ENCODE measurements around the gene PUM2.

Gene PUM2

GRCh38 chr2:20203521-20204225, 147.0 kb downstream of the PUM2 start:
- no peak for DNase-seq (ENCODE audit: low read depth, low spot score)

GRCh38 chr2:20203072-20203471, 147.6 kb downstream of the PUM2 start:
- DNase-seq (ENCODE audit: low read depth, low spot score), result no peak

GRCh38 chr2:20201671-20202070, 149.0 kb downstream of the PUM2 start:
- DNase-seq (ENCODE audit: low read depth, low spot score), result no peak

- DNase-seq (ENCODE audit: low read depth, low spot score), result no peak
Measured at GRCh38 chr2:20200697-20201555, 149.7 kb downstream of the PUM2 start.

- DNase-seq (ENCODE audit: low read depth, low spot score), result no peak
Measured at GRCh38 chr2:20199633-20200270, 150.9 kb downstream of the PUM2 start.

DNA sequence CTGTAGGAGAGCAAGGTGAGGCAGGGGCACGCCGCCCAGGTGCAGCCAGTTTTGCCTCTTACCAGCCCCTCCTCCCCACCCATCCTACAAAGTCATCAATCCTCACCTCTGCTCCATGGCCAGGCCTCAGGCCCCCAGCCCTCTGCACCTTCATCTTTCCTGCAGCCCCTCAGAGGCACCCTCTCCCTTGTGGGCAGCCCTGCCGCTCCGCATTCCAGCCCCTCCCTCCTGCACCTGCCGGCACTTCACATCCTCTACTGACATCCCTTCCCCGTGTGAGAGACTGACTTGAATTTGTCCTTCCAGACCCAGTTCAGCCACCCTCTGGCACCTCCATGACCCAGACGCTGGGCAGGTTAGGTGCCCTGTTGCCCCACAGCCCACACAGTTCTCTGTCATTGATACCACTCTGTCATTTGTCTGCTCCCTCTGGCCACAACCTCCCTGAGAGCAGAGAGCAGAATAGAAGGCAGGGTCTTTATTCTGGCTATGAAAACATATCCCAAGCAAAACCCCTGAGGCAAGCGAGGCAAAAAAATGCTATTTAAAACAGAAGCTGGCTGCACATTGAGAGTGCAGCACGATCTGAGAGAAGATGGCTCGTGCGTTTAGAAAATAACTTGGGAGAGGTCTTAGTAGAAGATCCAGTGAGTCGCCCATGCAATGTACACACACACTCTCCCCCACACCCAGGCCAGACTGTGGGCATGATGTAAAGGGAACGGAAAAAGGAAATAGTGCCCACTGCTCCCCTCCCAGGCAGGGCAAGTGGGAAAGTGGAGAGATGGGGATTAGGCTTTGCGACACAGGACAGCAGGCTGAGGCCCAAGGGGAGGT, 151.6 kb downstream of the PUM2 start:
- DNase-seq (ENCODE audit: low read depth, low spot score), result no peak

Measured in brain pericyte (primary cell).